Fibroblast of lung (primary cell): ENCODE measurements around the gene PANX3. TPM values are rescaled to one million over a fixed set of nuclear protein-coding genes. Genes with fewer than 3 reads are reported as not detected.

ENCODE experiments used
- DNase-seq, 2 donors: peaks; one replicate each; pipeline versions ENCODE4 v3.0.0 to v3.0.0-alpha.2; 2010; ENCODE audit warnings: low read depth in 2 of 2
- H2AFZ ChIP-seq: 2 replicates; pipeline ENCODE4 v1.5.1; 2012; ENCODE audit warnings: low read length, control low read depth, inconsistent platforms
- H3K27ac ChIP-seq: 2 replicates; pipeline ENCODE4 v1.5.1; 2011; ENCODE audit warnings: low read length, control low read depth; ENCODE audit not compliant: insufficient read depth
- H3K27me3 ChIP-seq: 2 replicates; pipeline ENCODE4 v1.5.1; 2011; ENCODE audit warnings: mild to moderate bottlenecking, low read length; ENCODE audit not compliant: control insufficient read depth, insufficient read depth
- H3K36me3 ChIP-seq: 2 replicates; pipeline ENCODE4 v1.5.1; 2011; ENCODE audit warnings: low read length; ENCODE audit not compliant: control insufficient read depth, insufficient read depth
- H3K4me1 ChIP-seq: 2 replicates; pipeline ENCODE4 v1.5.1; 2011; ENCODE audit warnings: low read length; ENCODE audit not compliant: control insufficient read depth, insufficient read depth; ENCODE audit errors: extremely low read depth
- H3K4me2 ChIP-seq: 2 replicates; pipeline ENCODE4 v1.5.1; 2011; ENCODE audit warnings: low read length, control low read depth; ENCODE audit not compliant: insufficient read depth; ENCODE audit errors: extremely low read depth
- H3K4me3 ChIP-seq, 4 experiments: fragments of 200-600 bp in 1 of 4; sonication (generic) in 1 of 4; replicated peaks in 1 of 4; 2 replicates each; pipeline ENCODE4 v1.5.1; 2011 to 2016; ENCODE audit warnings: low read length in 4 of 4, low read depth in 3 of 4, mild to moderate bottlenecking in 3 of 4, control low read depth in 2 of 4, inconsistent platforms in 1 of 4, mixed read lengths in 1 of 4; ENCODE audit not compliant: insufficient read depth in 1 of 4; ENCODE audit errors: control extremely low read depth in 1 of 4
- H3K79me2 ChIP-seq: 2 replicates; pipeline ENCODE4 v1.5.1; 2012; ENCODE audit warnings: mild to moderate bottlenecking, low read length, inconsistent platforms; ENCODE audit not compliant: control insufficient read depth, insufficient read depth
- H3K9ac ChIP-seq: 2 replicates; pipeline ENCODE4 v1.5.1; 2011; ENCODE audit warnings: mild to moderate bottlenecking, low read length, control low read depth; ENCODE audit not compliant: insufficient read depth
- H3K9me3 ChIP-seq: 2 replicates; pipeline ENCODE4 v1.5.1; 2012; ENCODE audit warnings: low read depth, low read length; ENCODE audit not compliant: control insufficient read depth, insufficient read depth
- H4K20me1 ChIP-seq: 2 replicates; pipeline ENCODE4 v1.5.1; 2011; ENCODE audit warnings: low read length; ENCODE audit not compliant: control insufficient read depth, insufficient read depth; ENCODE audit errors: extremely low read depth
- CTCF ChIP-seq, 2 donors: IDR thresholded peaks in 1 of 2; conservative IDR thresholded peaks in 1 of 2; 1 replicate in 1 of 2; 2 replicates in 1 of 2; pipeline ENCODE4 v1.5.1; 2011 to 2012; ENCODE audit warnings: low read length in 2 of 2, control low read depth in 1 of 2, inconsistent platforms in 1 of 2, low read depth in 1 of 2, mild to moderate bottlenecking in 1 of 2
- EZH2 ChIP-seq: IDR thresholded peaks from 2 replicates; pipeline ENCODE4 v1.5.1; 2012; ENCODE audit warnings: low read length, control low read depth, mild to moderate bottlenecking; ENCODE audit errors: missing control alignments
- polyA plus RNA-seq, 2 donors: library from polyadenylated mRNA; depleted of rRNA in 1 of 2; stranded (reverse) in 1 of 2; unstranded in 1 of 2; fragments of >200 nt; gene quantifications; 2 replicates each; pipeline ENCODE4 v1.2.1, GENCODE V29; 2011 to 2012; ENCODE audit warnings: missing spikeins in 1 of 2
- total RNA-seq: library from RNA; depleted of rRNA; stranded (reverse); fragments of >200 nt; gene quantifications from 2 replicates; pipeline ENCODE4 v1.2.1, GENCODE V29; 2014

PANX3 gene
- total and polyA plus RNA-seq, 2 donors (not counting 1 experiment from before 2014, with no cell fraction given): not detected

- no peak overlapping the region for H2AFZ ChIP-seq
- TF ChIP-seq CTCF (conservative IDR thresholded peaks at IDR 0.05 in 1 of 2, IDR thresholded peaks at IDR 0.05 in 1 of 2; ENCODE audit: low read depth in 1 of 2, low read length in 2 of 2) (no peak), EZH2 (no peak)
- H3K4me2 ChIP-seq: no peak overlapping the region
- no peak overlapping the region for H3K4me3 ChIP-seq
- H3K27me3 ChIP-seq: no peaks in the 10 kb centered on the region
- H3K27ac ChIP-seq: no peak overlapping the region
- no peaks in the 10 kb centered on the region for H3K36me3 ChIP-seq
- H3K9me3 ChIP-seq: no peaks in the 10 kb centered on the region
- H3K4me1 ChIP-seq: no peaks in the 10 kb centered on the region
- H4K20me1 ChIP-seq: no peaks in the 10 kb centered on the region
- no peak overlapping the region for H3K9ac ChIP-seq
- DNase-seq: no peak
- H3K79me2 ChIP-seq: no peaks in the 10 kb centered on the region
These were observed 28.7 kb upstream of the PANX3 start for GRCh38 chr11:124582565-124582964.

- no peak for DNase-seq
- H2AFZ ChIP-seq: no peak overlapping the region
- no peak overlapping the region for H3K27ac ChIP-seq
- TF ChIP-seq CTCF (conservative IDR thresholded peaks at IDR 0.05 in 1 of 2, IDR thresholded peaks at IDR 0.05 in 1 of 2; ENCODE audit: low read depth in 1 of 2, low read length in 2 of 2) (no peak), EZH2 (no peak)
- no peaks in the 10 kb centered on the region for H4K20me1 ChIP-seq
- no peaks in the 10 kb centered on the region for H3K79me2 ChIP-seq
- no peaks in the 10 kb centered on the region for H3K9me3 ChIP-seq
- no peaks in the 10 kb centered on the region for H3K4me1 ChIP-seq
- H3K27me3 ChIP-seq: no peaks in the 10 kb centered on the region
- H3K4me2 ChIP-seq: no peak overlapping the region
- H3K9ac ChIP-seq: no peak overlapping the region
- no peaks in the 10 kb centered on the region for H3K36me3 ChIP-seq
- no peak overlapping the region for H3K4me3 ChIP-seq
These were observed 27.4 kb upstream of the PANX3 start for GRCh38 chr11:124583781-124584180.

GRCh38 chr11:124584681-124585372 lies 26.4 kb upstream of the PANX3 start:
- Histone ChIP-seq H3K27ac (no peak overlapping the region), H3K36me3 (no peaks in the 10 kb centered on the region), H3K4me2 (no peak overlapping the region), H3K4me1 (no peaks in the 10 kb centered on the region), H2AFZ (no peak overlapping the region), H3K4me3 (no peak overlapping the region), H3K27me3 (no peaks in the 10 kb centered on the region), H3K79me2 (no peaks in the 10 kb centered on the region), H4K20me1 (no peaks in the 10 kb centered on the region), H3K9ac (no peak overlapping the region), H3K9me3 (no peaks in the 10 kb centered on the region)
- TF ChIP-seq EZH2 (no peak), CTCF (conservative IDR thresholded peaks at IDR 0.05 in 1 of 2, IDR thresholded peaks at IDR 0.05 in 1 of 2; ENCODE audit: low read depth in 1 of 2, low read length in 2 of 2) (no peak)
- DNase-seq: no peak
